Muscle of leg (tissue), 11 donors: ENCODE data around the gene IFNGR2. TPM values are rescaled to one million over a fixed set of nuclear protein-coding genes. Genes with fewer than 3 reads are reported as not detected.

Source experiments
- DNase-seq: peaks from one replicate; pipeline ENCODE4 v3.0.0; 2013
- H3K27ac ChIP-seq: one replicate; pipeline ENCODE4 v1.5.1; 2013; ENCODE audit warnings: mild to moderate bottlenecking, low read length, control low read depth
- H3K27me3 ChIP-seq: one replicate; pipeline ENCODE4 v1.6.1; 2013; ENCODE audit warnings: low read length; ENCODE audit not compliant: control insufficient read depth, insufficient read depth
- H3K36me3 ChIP-seq: one replicate; pipeline ENCODE4 v1.6.1; 2013; ENCODE audit warnings: low read length; ENCODE audit not compliant: control insufficient read depth, insufficient read depth
- H3K4me1 ChIP-seq: one replicate; pipeline ENCODE4 v1.6.1; 2013; ENCODE audit warnings: low read length; ENCODE audit not compliant: control insufficient read depth, insufficient read depth
- H3K4me3 ChIP-seq: one replicate; pipeline ENCODE4 v1.5.1; 2013; ENCODE audit warnings: low read length, control low read depth
- H3K9me3 ChIP-seq: replicated peaks from 2 replicates; pipeline ENCODE4 v1.6.1; 2013; ENCODE audit warnings: low read depth, low read length; ENCODE audit not compliant: control insufficient read depth
- WGBS: methylation state at CpG from one replicate; pipeline ENCODE4 v1.1.5; 2013; ENCODE audit warnings: missing lambda C conversion rate; ENCODE audit not compliant: insufficient coverage; 5-methylcytosine and 5-hydroxymethylcytosine counted together
- polyA plus RNA-seq, 8 donors: library from polyadenylated mRNA; unstranded; fragments of 120-200 nt; gene quantifications; one replicate each; pipeline versions ENCODE4 v1.2.1 to v1.2.3, GENCODE V29; 2013; ENCODE audit warnings: inconsistent platforms in 1 of 8, low replicate concordance in 1 of 8; ENCODE audit not compliant: insufficient read length in 8 of 8, insufficient read depth in 1 of 8
- total RNA-seq: library from RNA; stranded (reverse); fragments of 120-200 nt; gene quantifications from one replicate; pipeline ENCODE4 v1.2.4, GENCODE V29; 2013

The IFNGR2 gene
- total and polyA plus RNA-seq, 9 donors = 47.1 to 76.2 (median 55.3) TPM

DNA sequence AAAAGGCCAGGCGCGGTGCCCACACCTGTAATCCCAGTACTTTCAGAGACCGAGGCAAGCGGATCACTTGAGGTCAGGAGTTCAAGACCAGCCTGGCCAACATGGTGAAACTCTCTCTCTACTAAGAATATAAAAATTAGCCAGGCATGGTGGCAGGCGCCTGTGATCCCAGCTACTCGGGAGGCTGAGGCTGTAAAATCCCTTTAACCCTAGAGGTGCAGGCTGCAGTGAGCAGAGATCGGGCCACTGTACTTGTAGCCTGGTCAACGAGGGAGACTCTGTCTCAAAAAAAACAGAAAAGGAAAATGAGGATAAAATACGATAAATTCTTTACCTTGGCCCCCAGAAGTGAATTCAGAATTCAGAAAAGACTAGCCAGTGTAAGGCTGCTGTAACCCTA lies 75.0 kb downstream of the IFNGR2 start:
- no peaks in the 10 kb centered on the region for H3K36me3 ChIP-seq
- DNase-seq = no peak
- 86% methylated on average over 1 of the region's 9 CpGs for WGBS
- H3K4me1 ChIP-seq = peaks cover 5% of the 10 kb centered on the region
- no peak overlapping the region for H3K27ac ChIP-seq
- H3K4me3 ChIP-seq = peak overlapping the region; percentile 58
- H3K9me3 ChIP-seq = no peaks in the 10 kb centered on the region
- H3K27me3 ChIP-seq = no peaks in the 10 kb centered on the region

DNA sequence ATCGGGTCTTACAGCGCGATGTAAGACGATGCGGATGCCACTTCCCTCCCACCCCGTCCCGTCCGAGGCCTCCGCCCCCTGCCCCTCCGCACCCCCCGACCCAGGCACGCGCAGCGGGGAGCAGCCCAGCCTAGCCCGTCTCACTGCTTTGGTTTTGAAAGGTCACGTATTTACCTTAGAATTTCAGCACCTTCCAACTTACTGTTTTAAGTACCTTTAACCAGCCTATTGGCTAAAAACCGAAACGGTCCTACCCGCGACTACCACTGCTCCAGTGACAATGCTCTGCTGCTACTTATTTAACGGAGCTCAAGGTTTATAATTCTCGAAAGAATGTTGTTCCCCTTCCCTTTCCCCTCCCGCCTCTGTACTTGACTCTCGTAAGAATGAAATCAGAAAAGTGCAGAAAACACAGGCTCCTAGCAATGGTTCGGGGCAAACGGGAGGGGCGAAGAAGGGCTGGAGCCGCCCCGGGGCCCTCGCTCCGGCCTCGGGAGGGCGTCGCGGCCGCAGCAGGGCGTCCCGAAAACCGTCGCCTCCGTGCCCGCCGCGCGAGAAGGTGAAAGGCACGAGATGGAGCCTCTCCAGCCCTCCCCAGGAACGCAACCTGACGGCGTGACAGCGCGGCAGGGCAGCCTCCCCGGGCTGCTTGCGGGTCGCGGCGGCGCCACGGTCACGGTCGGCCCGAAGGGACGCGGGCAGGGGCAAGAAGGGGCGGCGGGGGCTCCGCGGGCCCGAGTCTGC lies 75.9 kb downstream of the IFNGR2 start:
- Histone ChIP-seq H3K9me3 (no peaks in the 10 kb centered on the region), H3K4me3 (peak overlapping the region; percentile 58), H3K27me3 (no peaks in the 10 kb centered on the region), H3K27ac (peak overlapping the region; percentile 92), H3K36me3 (no peaks in the 10 kb centered on the region), H3K4me1 (peaks cover 5% of the 10 kb centered on the region)
- under 1% methylated on average over 61 of the region's 68 CpGs for WGBS
- DNase-seq = peak; percentile 37

DNA sequence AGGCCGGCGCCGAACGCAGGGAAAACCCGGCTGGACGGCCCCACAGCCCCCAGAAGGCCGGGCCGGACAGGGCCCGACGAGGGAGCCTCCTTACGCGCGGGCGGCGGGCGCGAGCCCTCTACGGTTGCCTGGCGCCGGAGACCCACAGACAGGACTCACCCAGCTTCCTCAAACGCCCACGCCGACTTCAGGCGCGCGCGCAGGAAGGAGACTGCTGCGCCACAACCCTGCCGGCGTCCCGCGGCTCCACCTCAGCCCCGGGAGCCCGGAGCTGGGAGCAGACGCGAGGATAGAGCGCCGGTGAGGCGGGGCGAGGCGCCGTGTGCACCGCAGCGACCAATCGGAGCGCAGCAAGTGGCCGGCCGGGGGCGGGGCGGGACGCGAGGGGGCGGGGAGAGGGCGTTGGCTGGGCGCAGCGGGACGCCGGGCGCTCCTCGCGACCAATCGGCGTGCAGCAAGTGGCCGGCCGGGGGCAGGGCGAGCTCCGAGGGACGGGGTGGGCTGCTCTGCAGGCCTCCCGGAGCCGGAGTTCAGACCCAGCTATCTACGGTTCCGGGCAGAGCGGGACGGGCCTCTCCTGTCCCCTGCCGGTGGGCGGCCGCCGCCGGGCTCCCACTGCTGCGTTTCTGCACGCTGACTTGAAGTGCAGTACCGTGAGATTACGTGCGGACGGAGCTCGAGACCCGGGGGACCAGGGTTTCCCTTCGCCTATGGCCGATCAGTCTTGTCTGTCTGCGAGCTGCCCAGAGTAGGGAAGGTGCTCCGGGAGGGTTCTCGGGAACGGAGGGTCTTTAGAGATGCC lies 76.7 kb downstream of the IFNGR2 start, which contains the start of gene TMEM50B:
TMEM50B (minus strand) TSS at position 296 of the 802 bp plus-strand sequence. CDS start 11,089 bp downstream, outside the sequence.
- no peaks in the 10 kb centered on the region for H3K36me3 ChIP-seq

DNA sequence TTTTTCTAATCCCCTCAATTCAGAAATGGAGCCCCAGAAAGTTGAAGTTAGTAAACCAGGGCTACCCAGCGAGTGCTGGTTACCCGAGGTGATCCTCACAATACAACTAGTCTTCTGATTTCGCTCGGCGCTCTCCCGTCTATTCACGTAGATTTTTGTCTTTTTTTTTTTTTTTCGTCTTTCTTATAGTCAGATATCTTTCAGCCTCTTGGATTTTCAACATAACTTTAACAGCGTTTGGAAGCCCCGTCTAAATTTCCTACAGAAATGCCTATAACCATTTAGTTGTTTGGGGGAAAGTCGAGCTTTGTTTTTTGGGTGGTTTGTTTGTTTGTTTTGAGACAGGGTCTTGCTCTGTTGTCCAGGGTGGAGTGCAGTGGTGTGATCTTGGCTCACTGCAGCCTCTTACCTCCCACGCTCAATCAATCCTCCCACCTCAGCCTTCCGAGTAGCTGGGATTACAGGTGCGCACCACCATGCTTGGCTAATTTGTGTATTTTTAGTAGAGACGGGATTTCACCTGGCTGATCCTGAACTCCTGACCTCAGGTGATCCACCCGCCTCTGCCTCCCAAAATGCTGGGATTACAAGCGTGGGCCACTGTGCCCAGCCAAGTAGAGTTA lies 77.4 kb downstream of the IFNGR2 start:
- Histone ChIP-seq H3K27me3 (no peaks in the 10 kb centered on the region), H3K36me3 (no peaks in the 10 kb centered on the region), H3K27ac (peak overlapping the region; percentile 88), H3K4me1 (peaks cover 5% of the 10 kb centered on the region), H3K4me3 (peak overlapping the region; percentile 75), H3K9me3 (no peaks in the 10 kb centered on the region)
- no peak for DNase-seq
- WGBS = 27% methylated on average over 8 of the region's 17 CpGs

More for the DNA sequence above, 76.7 kb downstream of the IFNGR2 start, which contains the start of gene TMEM50B:
- H3K27me3 ChIP-seq = no peaks in the 10 kb centered on the region
- H3K4me1 ChIP-seq = peaks cover 5% of the 10 kb centered on the region
- under 1% methylated on average over 87 of the region's 93 CpGs for WGBS
- no peaks in the 10 kb centered on the region for H3K9me3 ChIP-seq
- peak within 1 kb of the TSS; percentile 92 for H3K27ac ChIP-seq
- DNase-seq = peak; percentile 98
- H3K4me3 ChIP-seq = peak within 1 kb of the TSS; percentile 75

DNA sequence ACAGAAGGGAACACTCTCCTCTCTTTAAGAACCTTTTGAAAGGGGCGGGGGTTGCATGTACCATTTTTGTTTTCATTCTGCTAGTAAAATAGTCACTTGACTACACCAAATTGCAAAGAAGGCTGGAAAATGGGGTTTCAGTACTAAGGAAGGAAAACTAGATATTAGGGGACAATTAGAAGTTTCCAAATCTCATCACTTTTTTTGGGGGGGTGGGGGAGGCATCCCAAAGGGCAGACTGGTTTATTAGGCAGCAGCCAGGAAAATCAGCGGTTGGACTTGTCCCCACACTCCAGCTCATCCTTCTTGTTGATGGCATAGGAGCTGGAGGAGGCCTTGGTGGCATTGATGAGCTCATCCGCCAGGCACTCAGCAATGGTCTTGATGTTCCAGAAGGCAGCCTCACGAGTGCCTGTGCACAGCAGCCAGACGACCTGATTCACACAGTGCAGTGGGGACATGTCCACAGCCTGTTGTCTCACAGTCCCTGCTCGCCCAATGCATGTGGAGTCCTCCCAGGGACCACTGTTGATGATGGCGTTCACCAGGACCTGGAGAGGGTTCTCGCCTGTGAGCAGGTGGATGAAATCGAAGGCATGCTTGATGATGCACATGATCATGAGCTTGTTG lies 78.2 kb downstream of the IFNGR2 start:
- Histone ChIP-seq H3K27ac (no peak overlapping the region), H3K4me1 (peaks cover 5% of the 10 kb centered on the region), H3K27me3 (no peaks in the 10 kb centered on the region), H3K4me3 (no peak overlapping the region), H3K9me3 (no peaks in the 10 kb centered on the region), H3K36me3 (no peaks in the 10 kb centered on the region)
- WGBS = 84% methylated on average over 7 of the region's 9 CpGs
- no peak for DNase-seq

Other genes starting within 250 kb of the IFNGR2 start
- gene IFNAR2, start 173.5 kb upstream of the IFNGR2 start, total RNA-seq = 5.7 TPM
- 10 to 100 TPM in 6 of 8 donors, 1 to 10 TPM in 2; 8.7 to 15.5 (median 10.7) TPM for gene IFNAR2, start 173.5 kb upstream of the IFNGR2 start, polyA plus RNA-seq
- 25.9 TPM for gene IL10RB, start 137.0 kb upstream of the IFNGR2 start, total RNA-seq
- gene IL10RB, start 137.0 kb upstream of the IFNGR2 start, polyA plus RNA-seq = 10 to 100 TPM; 13.8 to 24.6 (median 18.1) TPM
- gene IFNAR1, start 78.4 kb upstream of the IFNGR2 start, total RNA-seq = 13.5 TPM
- gene IFNAR1, start 78.4 kb upstream of the IFNGR2 start, polyA plus RNA-seq = 10 to 100 TPM; 16.7 to 26.8 (median 20.2) TPM
- gene TMEM50B, start 76.6 kb downstream of the IFNGR2 start, total RNA-seq = 16.1 TPM
- 10 to 100 TPM; 15.3 to 29.5 (median 24.0) TPM for gene TMEM50B, start 76.6 kb downstream of the IFNGR2 start, polyA plus RNA-seq
- 2.8 TPM for gene DNAJC28, start 88.3 kb downstream of the IFNGR2 start, total RNA-seq
- gene DNAJC28, start 88.3 kb downstream of the IFNGR2 start, polyA plus RNA-seq = 1 to 10 TPM; 1.7 to 3.3 (median 2.3) TPM
- 37.5 TPM for gene GART, start 138.7 kb downstream of the IFNGR2 start, total RNA-seq
- gene GART, start 138.7 kb downstream of the IFNGR2 start, polyA plus RNA-seq = 10 to 100 TPM; 43.5 to 62.6 (median 50.2) TPM
- gene SON, start 139.6 kb downstream of the IFNGR2 start, total RNA-seq = 138 TPM
- 100 to 1,000 TPM; 158 to 238 (median 202) TPM for gene SON, start 139.6 kb downstream of the IFNGR2 start, polyA plus RNA-seq
- 12.9 TPM for gene DONSON, start 185.3 kb downstream of the IFNGR2 start, total RNA-seq
- 10 to 100 TPM; 16.0 to 26.8 (median 20.6) TPM for gene DONSON, start 185.3 kb downstream of the IFNGR2 start, polyA plus RNA-seq
- gene CRYZL1, start 238.3 kb downstream of the IFNGR2 start, total RNA-seq = 21.2 TPM
- gene CRYZL1, start 238.3 kb downstream of the IFNGR2 start, polyA plus RNA-seq = 10 to 100 TPM; 25.4 to 35.9 (median 30.5) TPM
- gene ITSN1, start 239.1 kb downstream of the IFNGR2 start, total RNA-seq = 29.7 TPM
- 10 to 100 TPM; 26.1 to 42.6 (median 32.5) TPM for gene ITSN1, start 239.1 kb downstream of the IFNGR2 start, polyA plus RNA-seq